Smooth muscle cell (in vitro differentiated cells): ENCODE results near the gene MRO. TPM values are rescaled to one million over a fixed set of nuclear protein-coding genes. Genes with fewer than 3 reads are reported as not detected.
"Not testable (repeated sequence)": the region's sequence is repeated elsewhere in the genome, so short reads cannot be mapped to it uniquely, and the experiment has no call there.

ENCODE experiments used
- DNase-seq: peaks from one replicate; lab custom pipeline; 2025; ENCODE audit not compliant: unreplicated experiment; lab: John Stamatoyannopoulos, UW
- H2AFZ ChIP-seq: fragments of 200-600 bp; sonication (generic); 2 replicates; pipeline ENCODE4 v1.6.0; 2016; ENCODE audit warnings: antibody characterized with exemption, low read depth, mild to moderate bottlenecking
- H3F3A ChIP-seq: fragments of 200-600 bp; sonication (generic); 2 replicates; pipeline ENCODE4 v1.6.0; 2017; ENCODE audit warnings: antibody characterized with exemption, low read depth
- H3K27ac ChIP-seq: fragments of 200-600 bp; sonication (generic); 2 replicates; pipeline ENCODE4 v1.5.1; 2016; ENCODE audit warnings: low read depth, mild to moderate bottlenecking
- H3K27me3 ChIP-seq: fragments of 200-600 bp; sonication (generic); 2 replicates; pipeline ENCODE4 v1.6.1; 2016; ENCODE audit warnings: low read depth, mild to moderate bottlenecking
- H3K36me3 ChIP-seq: fragments of 200-600 bp; sonication (generic); 2 replicates; pipeline ENCODE4 v1.5.1; 2016; ENCODE audit warnings: low read depth
- H3K4me1 ChIP-seq: fragments of 200-600 bp; sonication (generic); 2 replicates; pipeline ENCODE4 v1.5.1; 2016; ENCODE audit warnings: low read depth
- H3K4me2 ChIP-seq: fragments of 200-600 bp; sonication (generic); 2 replicates; pipeline ENCODE4 v1.6.0; 2016; ENCODE audit warnings: mild to moderate bottlenecking
- H3K4me3 ChIP-seq: fragments of 200-600 bp; sonication (generic); 2 replicates; pipeline ENCODE4 v1.5.1; 2016; ENCODE audit warnings: mild to moderate bottlenecking
- H3K79me2 ChIP-seq: fragments of 200-600 bp; sonication (generic); 2 replicates; pipeline ENCODE4 v1.6.0; 2016; ENCODE audit warnings: low read depth, mild to moderate bottlenecking
- H3K9ac ChIP-seq: fragments of 200-600 bp; sonication (generic); 2 replicates; pipeline ENCODE4 v1.6.0; 2016; ENCODE audit warnings: low read depth
- H3K9me3 ChIP-seq: fragments of 200-600 bp; sonication (generic); replicated peaks from 2 replicates; pipeline ENCODE4 v1.5.1; 2016; ENCODE audit warnings: low read depth
- H4K20me1 ChIP-seq: fragments of 200-600 bp; sonication (generic); 2 replicates; pipeline ENCODE4 v1.6.0; 2016; ENCODE audit warnings: low read depth
- CTCF ChIP-seq: fragments of 200-600 bp; sonication (generic); IDR thresholded peaks from 2 replicates; pipeline ENCODE4 v1.5.1; 2017; ENCODE audit warnings: borderline replicate concordance, mild to moderate bottlenecking, antibody characterized with exemption; ENCODE audit not compliant: insufficient read depth, poor library complexity, severe bottlenecking
- whole genome bisulfite sequencing: methylation state at CpG from one replicate; pipeline ENCODE4 v1.1.7; 2016; ENCODE audit warnings: low lambda C conversion rate; 5-methylcytosine and 5-hydroxymethylcytosine counted together
- polyA plus RNA-seq: library from polyadenylated mRNA; unstranded; fragments of >200 nt; fragmentation: Nextera tagmentation; extraction: Ambion mirVana; gene quantifications from 2 replicates; pipeline ENCODE4 v1.2.1, GENCODE V29; 2016
- total RNA-seq: library from RNA; depleted of rRNA; stranded (reverse); fragments of >200 nt; gene quantifications from 2 replicates; pipeline ENCODE4 v1.2.3, GENCODE V29; 2014

The MRO gene
- total and polyA plus RNA-seq, 2 experiments from 2014 or later = not detected

GRCh38 chr18:50862401-50862800 lies 42.6 kb upstream of the MRO start:
- H3K4me2 ChIP-seq = no peak overlapping the region
- H3K4me1 ChIP-seq = no peaks in the 10 kb centered on the region
- no peaks in the 10 kb centered on the region for H3K36me3 ChIP-seq
- no peaks in the 10 kb centered on the region for H4K20me1 ChIP-seq
- no peaks in the 10 kb centered on the region for H3K27me3 ChIP-seq
- H2AFZ ChIP-seq = no peak overlapping the region
- H3K27ac ChIP-seq = no peak overlapping the region
- TF ChIP-seq CTCF = no peak
- H3F3A ChIP-seq = no peaks in the 10 kb centered on the region
- no peak overlapping the region for H3K4me3 ChIP-seq
- no peaks in the 10 kb centered on the region for H3K9me3 ChIP-seq
- WGBS = 88% methylated on average over 2 of the region's 2 CpGs
- no peaks in the 10 kb centered on the region for H3K79me2 ChIP-seq
- no peak for DNase-seq
- H3K9ac ChIP-seq = no peak overlapping the region

- TF ChIP-seq CTCF = no peak
- Histone ChIP-seq H3K4me2 (no peak overlapping the region), H3K4me3 (no peak overlapping the region), H3K9me3 (no peaks in the 10 kb centered on the region), H3F3A (no peaks in the 10 kb centered on the region), H3K27me3 (no peaks in the 10 kb centered on the region), H4K20me1 (no peaks in the 10 kb centered on the region), H3K4me1 (no peaks in the 10 kb centered on the region), H3K36me3 (no peaks in the 10 kb centered on the region), H3K27ac (no peak overlapping the region), H3K79me2 (no peaks in the 10 kb centered on the region), H2AFZ (no peak overlapping the region), H3K9ac (no peak overlapping the region)
- 96% methylated on average over 1 of the region's 1 CpG for WGBS
- DNase-seq = no peak
These were observed 41.8 kb upstream of the MRO start for GRCh38 chr18:50861617-50862016.

GRCh38 chr18:50859793-50860555 lies 40.2 kb upstream of the MRO start:
- Histone ChIP-seq H3K4me2 (no peak overlapping the region), H3K27ac (no peak overlapping the region), H3K79me2 (no peaks in the 10 kb centered on the region), H3K27me3 (no peaks in the 10 kb centered on the region), H3K4me3 (no peak overlapping the region), H3K9ac (no peak overlapping the region), H2AFZ (no peak overlapping the region), H3F3A (no peaks in the 10 kb centered on the region), H3K36me3 (no peaks in the 10 kb centered on the region), H3K4me1 (no peaks in the 10 kb centered on the region), H3K9me3 (no peaks in the 10 kb centered on the region), H4K20me1 (no peaks in the 10 kb centered on the region)
- no peak for TF ChIP-seq CTCF
- no peak for DNase-seq

GRCh38 chr18:50857694-50858093 lies 37.9 kb upstream of the MRO start:
- Histone ChIP-seq H3K4me2 (peak overlapping the region; percentile 14), H4K20me1 (no peaks in the 10 kb centered on the region), H3K79me2 (no peaks in the 10 kb centered on the region), H3K27ac (no peak overlapping the region), H3F3A (peaks cover 3% of the 10 kb centered on the region), H2AFZ (no peak overlapping the region), H3K36me3 (no peaks in the 10 kb centered on the region), H3K9ac (no peak overlapping the region), H3K27me3 (no peaks in the 10 kb centered on the region), H3K9me3 (no peaks in the 10 kb centered on the region), H3K4me1 (no peaks in the 10 kb centered on the region), H3K4me3 (no peak overlapping the region)
- DNase-seq = no peak
- no peak for TF ChIP-seq CTCF
- WGBS = 90% methylated on average over 3 of the region's 3 CpGs

- H3K4me3 ChIP-seq, H3F3A ChIP-seq, H3K27me3 ChIP-seq, H2AFZ ChIP-seq, H4K20me1 ChIP-seq, H3K36me3 ChIP-seq, H3K9ac ChIP-seq, H3K27ac ChIP-seq, H3K9me3 ChIP-seq, H3K4me1 ChIP-seq, H3K79me2 ChIP-seq, DNase-seq: not testable (repeated sequence)
- H3K4me2 ChIP-seq = peak overlapping the region; percentile 14
- 42% methylated on average over 5 of the region's 5 CpGs for WGBS
These were observed 37.4 kb upstream of the MRO start for GRCh38 chr18:50857166-50857565.
